K562 (cell line): ENCODE data around the gene ETS2. TPM values are rescaled to one million over a fixed set of nuclear protein-coding genes. Genes with fewer than 3 reads are reported as not detected.

Experiments
- ATAC-seq: fragments of 200-7000 bp; cut with Tn5 transposase; 3 replicates; pipeline ENCODE4 v1.9.1; 2020; ENCODE audit warnings: moderate library complexity
- BruUV-seq: library from RNA; stranded (reverse); fragments of 400-500 nt; replicated peaks from 2 replicates; lab custom pipeline; 2021; lab: Mats Ljungman, UMichigan
- CTCF ChIA-PET: fragments of 300-600 bp; formaldehyde crosslinking; extraction: SDS; loops from one replicate; lab custom pipeline; 2021; ENCODE audit warnings: low intra/inter-chr PET ratio; lab: Yijun Ruan, JAX
- POLR2A ChIA-PET: fragments of 300-600, 350-650 bp; sonication (Branson Sonifier 250); formaldehyde crosslinking; extraction: SDS; loops from one replicate; lab custom pipeline; 2021; ENCODE audit warnings: antibody characterized with exemption, inconsistent platforms; lab: Yijun Ruan, JAX
- DNase-seq, 4 experiments: peaks; one replicate each; pipeline versions ENCODE4 v3.0.0 to v3.0.0-alpha.2; 2011 to 2018; ENCODE audit warnings: low spot score in 3 of 4, mixed read lengths in 3 of 4; ENCODE audit errors: extremely low read depth in 1 of 4
- FAIRE-seq: peaks from 2 replicates; lab custom pipeline; 2011; peaks lifted over from hg19 to GRCh38; lab: Jason Lieb, UNC
- H2AFZ ChIP-seq: 2 replicates; pipeline ENCODE4 v1.6.0; 2011; ENCODE audit warnings: low read depth, low read length, control low read depth, inconsistent platforms
- H3K27ac ChIP-seq: fragments of 200-600 bp; 3 replicates; pipeline ENCODE4 v1.8.0; 2011; ENCODE audit warnings: low read depth, mild to moderate bottlenecking, control low read depth, inconsistent platforms, low read length, moderate library complexity, mixed read lengths; ENCODE audit errors: extremely low read depth
- H3K27me3 ChIP-seq, 2 experiments: fragments of 300-600 bp in 1 of 2; 2 replicates in 1 of 2; 3 replicates in 1 of 2; pipeline versions ENCODE4 v1.6.0 to v1.8.0; 2011; ENCODE audit warnings: inconsistent platforms in 2 of 2, low read length in 2 of 2, mild to moderate bottlenecking in 1 of 2, mixed read lengths in 1 of 2, moderate library complexity in 1 of 2; ENCODE audit not compliant: control insufficient read depth in 2 of 2, insufficient read depth in 2 of 2
- H3K36me3 ChIP-seq: fragments of 300-600 bp; 3 replicates; pipeline ENCODE4 v1.8.0; 2011; ENCODE audit warnings: mild to moderate bottlenecking, low read length, inconsistent platforms; ENCODE audit not compliant: control insufficient read depth, insufficient read depth
- H3K4me1 ChIP-seq, 2 experiments: fragments of 200-600 bp in 1 of 2; replicated peaks in 1 of 2; 2 replicates in 1 of 2; 3 replicates in 1 of 2; pipeline versions ENCODE4 v1.5.1 to v1.8.0; 2011; ENCODE audit warnings: inconsistent platforms in 2 of 2, low read length in 2 of 2, mild to moderate bottlenecking in 1 of 2, mixed read lengths in 1 of 2, moderate library complexity in 1 of 2; ENCODE audit not compliant: control insufficient read depth in 2 of 2, insufficient read depth in 2 of 2
- H3K4me2 ChIP-seq: 2 replicates; pipeline ENCODE4 v1.6.1; 2011; ENCODE audit warnings: low read length, control low read depth, inconsistent platforms, mixed read lengths; ENCODE audit not compliant: insufficient read depth
- H3K4me3 ChIP-seq: fragments of 200-600 bp; sonication (generic), shearing (Covaris generic); 2 replicates; pipeline ENCODE4 v1.5.1; 2016; ENCODE audit warnings: control low read depth, inconsistent platforms
- H3K79me2 ChIP-seq: fragments of 200-600 bp; 3 replicates; pipeline ENCODE4 v1.8.0; 2011; ENCODE audit warnings: low read length, inconsistent platforms; ENCODE audit not compliant: control insufficient read depth, insufficient read depth
- H3K9ac ChIP-seq, 2 experiments: 2 replicates each; pipeline versions ENCODE4 v1.6.0 to v1.6.1; 2011; ENCODE audit warnings: low read depth in 2 of 2, low read length in 2 of 2, control low read depth in 1 of 2, inconsistent platforms in 1 of 2, mild to moderate bottlenecking in 1 of 2, mixed read lengths in 1 of 2; ENCODE audit not compliant: insufficient read depth in 1 of 2
- H3K9me1 ChIP-seq: one replicate; pipeline ENCODE4 v1.6.0; 2011; ENCODE audit warnings: inconsistent platforms, mild to moderate bottlenecking, low read length, moderate library complexity; ENCODE audit not compliant: control insufficient read depth, insufficient read depth
- H3K9me3 ChIP-seq: replicated peaks from 2 replicates; pipeline ENCODE4 v1.5.1; 2011; ENCODE audit warnings: low read depth, low read length, inconsistent platforms; ENCODE audit not compliant: control insufficient read depth, insufficient read depth
- H4K20me1 ChIP-seq: replicated peaks from 2 replicates; pipeline ENCODE4 v1.6.1; 2011; ENCODE audit warnings: low read length, inconsistent platforms, mixed read lengths; ENCODE audit not compliant: control insufficient read depth, insufficient read depth
- ETV5 ChIP-seq: sonication (generic); formaldehyde crosslinking; IDR thresholded peaks from 2 replicates; pipeline ENCODE4 v1.4.0; 2020; ENCODE audit warnings: low read depth, mild to moderate bottlenecking, missing genetic modification reagents
- HDGF ChIP-seq: fragments of 450-650 bp; IDR thresholded peaks from 2 replicates; pipeline ENCODE4 v1.6.1; 2016
- LCOR ChIP-seq: sonication (generic); formaldehyde crosslinking; IDR thresholded peaks from 2 replicates; pipeline ENCODE4 v1.8.0; 2022; ENCODE audit warnings: mild to moderate bottlenecking, missing genetic modification reagents
- NFIX ChIP-seq: fragments of 250-450 bp; sonication (Bioruptor Pico); IDR thresholded peaks from 2 replicates; pipeline ENCODE4 v1.4.0; 2020; ENCODE audit warnings: low read depth, mild to moderate bottlenecking, moderate library complexity
- NONO ChIP-seq, 2 experiments: fragments of 200-400 bp in 1 of 2; fragments of 450-650 bp in 1 of 2; formaldehyde crosslinking in 1 of 2; IDR thresholded peaks; 2 replicates each; pipeline ENCODE4 v1.6.1; 2017; ENCODE audit warnings: low read depth in 2 of 2, mild to moderate bottlenecking in 2 of 2, moderate library complexity in 2 of 2, low read length in 1 of 2
- NR2C2 ChIP-seq, 2 experiments: fragments of 200-800 bp in 1 of 2; sonication (Bioruptor generic) in 1 of 2; sonication (generic) in 1 of 2; formaldehyde crosslinking in 1 of 2; IDR thresholded peaks; 2 replicates each; pipeline versions ENCODE4 v1.6.1 to v1.8.0; 2016 to 2022; ENCODE audit warnings: mild to moderate bottlenecking in 1 of 2, missing compliant biosample characterization in 1 of 2, missing genetic modification characterization in 1 of 2, missing genetic modification reagents in 1 of 2
- POLR3G ChIP-seq: IDR thresholded peaks from 2 replicates; pipeline ENCODE4 v1.6.1; 2011; ENCODE audit not compliant: insufficient read length, insufficient replicate concordance; ENCODE audit errors: extremely low read depth
- SNIP1 ChIP-seq: fragments of 450-650 bp; IDR thresholded peaks from 2 replicates; pipeline ENCODE4 v1.7.1; 2017; ENCODE audit warnings: low read depth, mild to moderate bottlenecking
- STAT5B ChIP-seq: fragments of 250-450 bp; sonication (Bioruptor Pico); IDR thresholded peaks from 2 replicates; pipeline ENCODE4 v1.8.0; 2021; ENCODE audit warnings: mild to moderate bottlenecking, inconsistent platforms
- USF2 ChIP-seq: sonication (generic); formaldehyde crosslinking; IDR thresholded peaks from 2 replicates; pipeline ENCODE4 v1.5.0; 2020; ENCODE audit warnings: missing genetic modification reagents
- ZFP1 ChIP-seq: fragments of 450-650 bp; formaldehyde crosslinking; IDR thresholded peaks from 2 replicates; pipeline ENCODE4 v1.4.0; 2020; ENCODE audit warnings: mild to moderate bottlenecking, mixed read lengths
- ZKSCAN8 ChIP-seq: fragments of 200-800 bp; sonication (Bioruptor generic); IDR thresholded peaks from 2 replicates; pipeline ENCODE4 v1.6.1; 2016; ENCODE audit warnings: missing genetic modification characterization, missing compliant biosample characterization
- ZNF274 ChIP-seq: IDR thresholded peaks from 2 replicates; pipeline ENCODE4 v1.6.1; 2011; ENCODE audit warnings: low read depth, mild to moderate bottlenecking, low read length, moderate library complexity, borderline replicate concordance
- ZNF311 ChIP-seq: fragments of 250-450 bp; sonication (Bioruptor Pico); IDR thresholded peaks from 2 replicates; pipeline ENCODE4 v1.4.0; 2020; ENCODE audit warnings: mild to moderate bottlenecking, moderate library complexity
- WGBS: fragments of 100-300 bp; shearing (Covaris generic); methylation state at CpG from one replicate; pipeline ENCODE4 v1.1.6; 2016; ENCODE audit warnings: low coverage, mixed read lengths; ENCODE audit not compliant: insufficient coverage; ENCODE audit errors: missing lambda C conversion rate; 5-methylcytosine and 5-hydroxymethylcytosine counted together
- in situ Hi-C: fragments of 300-500 bp; cut with MboI; formaldehyde crosslinking; loops from 4 replicates; pipeline ENCODE4 v1.15.0; 2018; ENCODE audit warnings: inconsistent platforms, mixed read lengths
- intact Hi-C: fragments of 100-400 bp; cut with micrococcal nuclease; formaldehyde crosslinking; loops from 2 replicates; pipeline ENCODE4 v1.14.2; 2022
- polyA plus RNA-seq, 8 experiments: library from polyadenylated mRNA; depleted of rRNA in 4 of 8; stranded (reverse) in 5 of 8; unstranded in 3 of 8; fragments of >200 nt; fragmentation: Nextera tagmentation in 2 of 8; fragmentation: Illumina TruSeq in 1 of 8; extraction: Ambion mirVana in 2 of 8; extraction: Trizol in 1 of 8; gene quantifications; 2 replicates each; pipeline versions ENCODE4 v1.2.1 to v1.2.3, GENCODE V29; 2011 to 2014; ENCODE audit warnings: inconsistent platforms in 1 of 8, missing spikeins in 1 of 8
- total RNA-seq, 7 experiments: library from RNA; depleted of rRNA in 6 of 7; stranded (reverse); fragments of >200 nt in 6 of 7; fragmentation: Illumina TruSeq in 2 of 7; extraction: Trizol in 2 of 7; gene quantifications; 2 replicates each; pipeline versions ENCODE4 v1.2.1 to v1.2.3, GENCODE V29; 2011 to 2021; ENCODE audit warnings: low replicate concordance in 1 of 7

The ETS2 gene
- total and polyA plus RNA-seq, 9 of the 15 experiments (the other 6 are each of a cell fraction or from before 2014, with no cell fraction given) = 1.7 to 24.4 (median 12.2) TPM

- ChIA-PET CTCF (no interaction called here), POLR2A (interaction anchor here (0.6 to 0.8 kb wide), 2 partner anchors 78 to 282 kb away, joined by 3 read pairs; no protein-coding TSS in a partner anchor)
- no peaks in the 10 kb centered on the region for H3K79me2 ChIP-seq
- ATAC-seq (no peak), DNase-seq (no peak), FAIRE-seq (no peak)
- H3K4me2 ChIP-seq = no peak overlapping the region
- H3K9me1 ChIP-seq = no peaks in the 10 kb centered on the region
- no peak overlapping the region for H3K9ac ChIP-seq
- H3K36me3 ChIP-seq = no peaks in the 10 kb centered on the region
- no peaks in the 10 kb centered on the region for H4K20me1 ChIP-seq
- H3K9me3 ChIP-seq = no peaks in the 10 kb centered on the region
- no peak overlapping the region for H3K27ac ChIP-seq
- in situ Hi-C loops (no loop called here), intact Hi-C loops (no loop called here)
- H3K4me3 ChIP-seq = no peak overlapping the region
- no TSS peak for BruUV-seq
- H3K27me3 ChIP-seq = peaks cover 28% of the 10 kb centered on the region in 2 experiments
- H2AFZ ChIP-seq = no peak overlapping the region
- TF ChIP-seq HDGF (no peak), USF2 (CRISPR knock-in tag) (no peak), ZNF274 (no peak), POLR3G (no peak), LCOR (CRISPR knock-in tag) (no peak), ZKSCAN8 (CRISPR knock-in tag) (no peak), ETV5 (CRISPR knock-in tag) (no peak), SNIP1 (no peak), NFIX (CRISPR knock-in tag) (no peak), NONO (IDR thresholded peaks at IDR 0.05; ENCODE audit: low read depth in 2 of 2, low read length in 1 of 2) (no peak), ZFP1 (no peak), NR2C2 (CRISPR knock-in tag; IDR thresholded peaks at IDR 0.05) (no peak), NR2C2 (tag; IDR thresholded peaks at IDR 0.05) (no peak), STAT5B (no peak), ZNF311 (CRISPR knock-in tag) (no peak)
- 2% methylated on average over 5 of the region's 5 CpGs for WGBS
- no peaks in the 10 kb centered on the region for H3K4me1 ChIP-seq
Observed at GRCh38 chr21:38775733-38776132, 30.0 kb upstream of the ETS2 start.
